ENCODE measurements around the gene IYD. TPM values are rescaled to one million over a fixed set of nuclear protein-coding genes. Genes with fewer than 3 reads are reported as not detected.

The IYD gene
- polyA plus RNA-seq, 1 of the 3 experiments (the other 2 are of a cell fraction) = not detected

DNA sequence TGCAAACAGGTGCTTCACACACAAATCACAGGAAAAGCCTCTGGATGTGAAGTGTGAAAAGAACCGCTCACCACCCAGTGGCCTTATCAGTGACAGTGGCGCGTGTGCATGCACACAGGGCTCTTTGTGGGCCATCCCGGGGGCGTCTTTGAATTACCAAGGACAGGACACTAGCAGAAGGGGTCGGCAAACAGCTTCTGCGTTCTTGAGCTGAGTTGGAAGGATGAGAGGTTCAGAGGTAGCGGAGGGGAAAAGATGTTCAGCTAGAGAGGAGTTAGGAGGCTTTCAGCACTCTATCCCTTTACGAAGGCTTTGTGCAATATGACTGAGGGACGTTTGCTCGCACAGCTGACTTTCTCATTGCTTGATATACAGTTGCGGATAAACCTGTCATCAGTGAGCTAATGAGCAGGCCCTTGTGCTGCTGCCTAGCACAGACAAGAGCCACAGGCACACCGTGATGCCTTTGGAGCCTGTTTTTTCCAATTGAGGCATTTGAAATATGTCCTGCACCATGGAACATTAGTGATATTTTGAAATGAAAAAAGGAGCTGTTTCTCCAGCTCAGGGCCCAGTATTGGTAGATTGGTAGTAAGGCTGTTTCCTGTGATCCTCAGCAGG is 83.1 kb downstream of the IYD start:
- H3K4me2 ChIP-seq = no peak overlapping the region
- ChIA-PET POLR2A (no interaction called here), CTCF (no interaction called here)
- WGBS (ENCODE audit: low lambda C conversion rate) = 23% methylated on average over 13 of the region's 13 CpGs
- no peaks in the 10 kb centered on the region for H4K20me1 ChIP-seq (ENCODE audit: insufficient read depth)
- H3K9ac ChIP-seq = no peak overlapping the region
- H3F3A ChIP-seq (replicated peaks; ENCODE audit: insufficient read depth) = no peaks in the 10 kb centered on the region
- no peaks in the 10 kb centered on the region; the same call in 1 of the 2 replicates for H3K27me3 ChIP-seq (ENCODE audit: insufficient read depth)
- no peaks in the 10 kb centered on the region for H3K9me2 ChIP-seq
- no peaks in the 10 kb centered on the region for H3K79me2 ChIP-seq (ENCODE audit: insufficient read depth)
- no peaks in the 10 kb centered on the region for H3K4me1 ChIP-seq (ENCODE audit: control insufficient read depth in 1 of 2, insufficient read depth in 2 of 2, low read depth in 1 of 2, low read length in 1 of 2)
- no peak overlapping the region for H2AFZ ChIP-seq (ENCODE audit: low read depth)
- no peaks in the 10 kb centered on the region for H3K36me3 ChIP-seq (replicated peaks in 1 of 2; ENCODE audit: control insufficient read depth in 1 of 2, insufficient read depth in 2 of 2, low read length in 1 of 2)
- no peak for DNase-seq
- TF ChIP-seq, protein P1, sequence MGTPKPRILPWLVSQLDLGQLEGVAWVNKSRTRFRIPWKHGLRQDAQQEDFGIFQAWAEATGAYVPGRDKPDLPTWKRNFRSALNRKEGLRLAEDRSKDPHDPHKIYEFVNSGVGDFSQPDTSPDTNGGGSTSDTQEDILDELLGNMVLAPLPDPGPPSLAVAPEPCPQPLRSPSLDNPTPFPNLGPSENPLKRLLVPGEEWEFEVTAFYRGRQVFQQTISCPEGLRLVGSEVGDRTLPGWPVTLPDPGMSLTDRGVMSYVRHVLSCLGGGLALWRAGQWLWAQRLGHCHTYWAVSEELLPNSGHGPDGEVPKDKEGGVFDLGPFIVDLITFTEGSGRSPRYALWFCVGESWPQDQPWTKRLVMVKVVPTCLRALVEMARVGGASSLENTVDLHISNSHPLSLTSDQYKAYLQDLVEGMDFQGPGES (IDR thresholded peaks at IDR 0.05; ENCODE audit: low read depth, low read length) = no peak
- TF ChIP-seq, protein P2, sequence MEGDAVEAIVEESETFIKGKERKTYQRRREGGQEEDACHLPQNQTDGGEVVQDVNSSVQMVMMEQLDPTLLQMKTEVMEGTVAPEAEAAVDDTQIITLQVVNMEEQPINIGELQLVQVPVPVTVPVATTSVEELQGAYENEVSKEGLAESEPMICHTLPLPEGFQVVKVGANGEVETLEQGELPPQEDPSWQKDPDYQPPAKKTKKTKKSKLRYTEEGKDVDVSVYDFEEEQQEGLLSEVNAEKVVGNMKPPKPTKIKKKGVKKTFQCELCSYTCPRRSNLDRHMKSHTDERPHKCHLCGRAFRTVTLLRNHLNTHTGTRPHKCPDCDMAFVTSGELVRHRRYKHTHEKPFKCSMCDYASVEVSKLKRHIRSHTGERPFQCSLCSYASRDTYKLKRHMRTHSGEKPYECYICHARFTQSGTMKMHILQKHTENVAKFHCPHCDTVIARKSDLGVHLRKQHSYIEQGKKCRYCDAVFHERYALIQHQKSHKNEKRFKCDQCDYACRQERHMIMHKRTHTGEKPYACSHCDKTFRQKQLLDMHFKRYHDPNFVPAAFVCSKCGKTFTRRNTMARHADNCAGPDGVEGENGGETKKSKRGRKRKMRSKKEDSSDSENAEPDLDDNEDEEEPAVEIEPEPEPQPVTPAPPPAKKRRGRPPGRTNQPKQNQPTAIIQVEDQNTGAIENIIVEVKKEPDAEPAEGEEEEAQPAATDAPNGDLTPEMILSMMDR (IDR thresholded peaks at IDR 0.05) = no peak
- TF ChIP-seq ELF1 (IDR thresholded peaks at IDR 0.05) (no peak), GABPA (IDR thresholded peaks at IDR 0.05; ENCODE audit: low read depth) (no peak), EZH2phosphoT487 (IDR thresholded peaks at IDR 0.05; ENCODE audit: borderline replicate concordance, low read depth) (no peak), SMC3 (IDR thresholded peaks at IDR 0.05; ENCODE audit: low read depth, low read length) (no peak), JUND (IDR thresholded peaks at IDR 0.05) (no peak), EP300 (IDR thresholded peaks at IDR 0.05; ENCODE audit: borderline replicate concordance in 1 of 2, low read depth in 1 of 2, low read length in 1 of 2) (no peak), GATA2 (CRISPR knock-in tag; IDR thresholded peaks at IDR 0.05) (no peak), SIN3A (IDR thresholded peaks at IDR 0.05; ENCODE audit: borderline replicate concordance, low read depth, low read length) (no peak), TAF1 (IDR thresholded peaks at IDR 0.05; ENCODE audit: borderline replicate concordance, low read depth, low read length) (no peak), MXI1 (IDR thresholded peaks at IDR 0.05; ENCODE audit: low read depth, low read length) (no peak), RFX5 (IDR thresholded peaks at IDR 0.05; ENCODE audit: low read length) (no peak)
- no peaks in the 10 kb centered on the region for H3K9me3 ChIP-seq
- no peak overlapping the region for H3K4me3 ChIP-seq (ENCODE audit: low read depth in 2 of 2, low read length in 1 of 2)
- H3K27ac ChIP-seq (ENCODE audit: low read depth in 2 of 2, low read length in 1 of 2) = no peak overlapping the region

DNA sequence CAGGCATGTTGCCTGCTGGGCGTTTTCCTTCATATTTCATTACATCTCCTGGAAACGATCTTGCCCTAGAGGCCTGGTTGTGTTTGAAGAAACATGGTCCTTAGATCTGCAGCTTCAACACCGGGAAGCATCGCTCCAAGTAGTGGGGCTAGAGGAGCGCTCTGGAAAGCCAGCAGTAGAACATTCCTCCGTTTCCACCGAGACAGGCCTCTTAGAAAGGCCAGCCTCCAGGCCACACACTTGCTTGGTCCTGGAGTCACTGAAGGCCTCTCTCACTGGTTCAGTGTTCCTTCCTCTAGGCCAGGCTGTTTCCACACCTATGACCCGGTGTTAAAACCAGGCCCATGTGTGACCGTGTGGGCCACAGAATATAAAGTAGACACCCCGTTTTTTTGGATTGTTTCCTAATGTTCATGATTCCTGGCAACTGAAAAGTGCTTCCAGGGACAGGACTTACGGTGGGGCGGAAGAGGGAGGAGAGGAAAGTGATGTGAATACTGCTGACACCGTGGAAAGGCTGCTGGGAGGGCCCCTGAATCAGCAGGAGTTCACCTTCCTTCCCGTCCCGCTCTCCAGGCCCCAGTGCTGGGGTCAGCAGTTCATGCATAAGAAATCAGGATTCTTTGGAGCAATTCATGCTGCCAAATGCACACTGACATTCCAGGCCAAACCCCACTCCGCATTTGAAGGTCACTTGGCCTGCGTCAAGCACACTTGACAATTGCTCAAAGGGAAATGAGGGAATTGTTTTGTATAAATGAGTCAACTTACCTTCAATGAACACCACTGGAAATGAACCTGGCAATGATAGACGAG is 83.8 kb downstream of the IYD start:
- Histone ChIP-seq H3K36me3 (replicated peaks in 1 of 2; ENCODE audit: control insufficient read depth in 1 of 2, insufficient read depth in 2 of 2, low read length in 1 of 2) (no peaks in the 10 kb centered on the region), H3F3A (replicated peaks; ENCODE audit: insufficient read depth) (no peaks in the 10 kb centered on the region), H4K20me1 (ENCODE audit: insufficient read depth) (no peaks in the 10 kb centered on the region), H3K79me2 (ENCODE audit: insufficient read depth) (no peaks in the 10 kb centered on the region), H3K27ac (ENCODE audit: low read depth in 2 of 2, low read length in 1 of 2) (no peak overlapping the region), H3K4me1 (ENCODE audit: control insufficient read depth in 1 of 2, insufficient read depth in 2 of 2, low read depth in 1 of 2, low read length in 1 of 2) (no peaks in the 10 kb centered on the region), H2AFZ (ENCODE audit: low read depth) (no peak overlapping the region), H3K4me2 (no peak overlapping the region), H3K9me3 (no peaks in the 10 kb centered on the region), H3K4me3 (ENCODE audit: low read depth in 2 of 2, low read length in 1 of 2) (no peak overlapping the region), H3K9me2 (no peaks in the 10 kb centered on the region), H3K27me3 (ENCODE audit: insufficient read depth) (no peaks in the 10 kb centered on the region; the same call in 1 of the 2 replicates), H3K9ac (no peak overlapping the region)
- CTCF ChIA-PET = no interaction called here
- WGBS (ENCODE audit: low lambda C conversion rate) = 16% methylated on average over 18 of the region's 18 CpGs
- no peak for DNase-seq
- POLR2A ChIA-PET = no interaction called here
- TF ChIP-seq, protein P1 (IDR thresholded peaks at IDR 0.05; ENCODE audit: low read depth, low read length) = no peak
- no peak for TF ChIP-seq TEAD4 (IDR thresholded peaks at IDR 0.05; ENCODE audit: borderline replicate concordance, insufficient read depth)
- no peak for TF ChIP-seq RXRA (IDR thresholded peaks at IDR 0.05; ENCODE audit: borderline replicate concordance, low read depth)
- no peak for TF ChIP-seq TAF1 (IDR thresholded peaks at IDR 0.05; ENCODE audit: borderline replicate concordance, low read depth, low read length)
- no peak for TF ChIP-seq TCF12 (IDR thresholded peaks at IDR 0.05)
- TF ChIP-seq, protein P3, sequence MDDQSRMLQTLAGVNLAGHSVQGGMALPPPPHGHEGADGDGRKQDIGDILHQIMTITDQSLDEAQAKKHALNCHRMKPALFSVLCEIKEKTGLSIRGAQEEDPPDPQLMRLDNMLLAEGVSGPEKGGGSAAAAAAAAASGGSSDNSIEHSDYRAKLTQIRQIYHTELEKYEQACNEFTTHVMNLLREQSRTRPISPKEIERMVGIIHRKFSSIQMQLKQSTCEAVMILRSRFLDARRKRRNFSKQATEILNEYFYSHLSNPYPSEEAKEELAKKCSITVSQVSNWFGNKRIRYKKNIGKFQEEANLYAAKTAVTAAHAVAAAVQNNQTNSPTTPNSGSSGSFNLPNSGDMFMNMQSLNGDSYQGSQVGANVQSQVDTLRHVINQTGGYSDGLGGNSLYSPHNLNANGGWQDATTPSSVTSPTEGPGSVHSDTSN (IDR thresholded peaks at IDR 0.05) = no peak
- no peak for TF ChIP-seq MEF2A (IDR thresholded peaks at IDR 0.05; ENCODE audit: borderline replicate concordance, low read depth)
- no peak for TF ChIP-seq RAD21 (IDR thresholded peaks at IDR 0.05; ENCODE audit: low read length)
- no peak for TF ChIP-seq RFX5 (IDR thresholded peaks at IDR 0.05; ENCODE audit: low read length)
- no peak for TF ChIP-seq SIN3A (IDR thresholded peaks at IDR 0.05; ENCODE audit: borderline replicate concordance, low read depth, low read length)
- TF ChIP-seq JUND (IDR thresholded peaks at IDR 0.05) = no peak
- no peak for TF ChIP-seq CHD2 (IDR thresholded peaks at IDR 0.05; ENCODE audit: low read length, partially characterized antibody)
- no peak for TF ChIP-seq RCOR1 (IDR thresholded peaks at IDR 0.05; ENCODE audit: low read length)
- TF ChIP-seq MXI1 (IDR thresholded peaks at IDR 0.05; ENCODE audit: low read depth, low read length) = no peak
- TF ChIP-seq FOSL2 (IDR thresholded peaks at IDR 0.05; ENCODE audit: borderline replicate concordance, low read depth) = no peak
